ENCODE results near the gene PLA2G5.
A peak's percentile ranks its signal among the peaks of the same experiment; 100 is the strongest.

PLA2G5 gene

DNA sequence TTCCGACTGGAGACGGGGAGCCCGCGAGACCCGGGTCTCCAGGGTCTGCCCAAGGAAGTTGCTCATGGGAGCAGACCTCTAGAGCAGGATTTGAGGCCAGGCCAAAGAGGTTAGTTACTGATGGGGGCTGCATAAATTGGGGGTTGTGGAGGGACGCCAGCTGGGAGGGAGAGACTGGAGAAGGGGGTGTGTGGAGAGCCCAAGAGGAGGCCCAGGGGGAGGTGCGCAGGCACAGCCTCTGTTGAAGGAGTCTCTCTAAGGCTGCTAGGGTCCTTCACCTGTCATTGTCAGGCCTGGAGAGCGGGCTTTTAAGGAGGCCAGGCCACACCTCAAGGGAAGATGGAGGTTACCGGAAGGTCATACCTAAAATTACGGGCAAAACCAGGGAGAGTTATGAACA, 363 bp downstream of the PLA2G5 start:
- DNase-seq, result no peak

DNA sequence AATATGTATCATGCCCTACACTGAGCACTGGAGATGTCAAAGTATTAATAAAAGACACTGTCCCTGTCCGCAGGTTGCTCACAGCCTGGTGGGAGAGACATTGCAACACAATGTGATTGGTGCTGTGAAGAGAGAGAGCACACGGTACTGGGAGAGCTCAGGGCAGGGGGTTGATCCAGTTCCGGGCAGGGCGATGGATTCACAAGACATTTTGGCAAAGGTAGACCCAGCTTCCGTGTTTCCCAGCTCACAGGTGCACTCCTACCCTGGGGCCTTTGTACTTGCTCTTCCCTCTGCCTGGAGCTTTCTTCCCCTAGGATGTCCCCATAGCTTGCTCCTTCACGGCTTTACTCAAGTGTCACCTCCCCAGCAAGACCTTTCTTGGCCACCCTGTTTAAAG, 1.4 kb downstream of the PLA2G5 start:
- no peak for DNase-seq

DNA sequence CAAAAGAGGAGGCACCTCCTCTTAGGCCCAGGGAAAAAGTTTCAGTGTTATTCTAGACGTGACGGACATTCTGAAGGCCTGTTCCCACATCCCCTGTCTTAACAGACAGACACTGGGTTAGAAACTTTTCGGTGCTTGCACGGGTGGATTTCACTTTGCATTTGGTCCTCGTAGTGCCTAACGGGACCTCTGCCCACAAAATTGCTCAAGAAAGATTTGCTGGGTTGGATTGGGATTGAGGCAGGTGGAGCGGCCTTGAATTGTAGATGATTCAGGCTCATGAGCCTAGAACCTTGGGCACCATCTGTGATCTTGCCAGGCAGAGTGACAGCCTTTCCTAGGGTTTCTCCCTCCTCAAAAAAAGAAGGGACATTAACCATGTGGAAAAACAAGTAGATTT, 2.8 kb downstream of the PLA2G5 start:
- DNase-seq, result no peak

DNA sequence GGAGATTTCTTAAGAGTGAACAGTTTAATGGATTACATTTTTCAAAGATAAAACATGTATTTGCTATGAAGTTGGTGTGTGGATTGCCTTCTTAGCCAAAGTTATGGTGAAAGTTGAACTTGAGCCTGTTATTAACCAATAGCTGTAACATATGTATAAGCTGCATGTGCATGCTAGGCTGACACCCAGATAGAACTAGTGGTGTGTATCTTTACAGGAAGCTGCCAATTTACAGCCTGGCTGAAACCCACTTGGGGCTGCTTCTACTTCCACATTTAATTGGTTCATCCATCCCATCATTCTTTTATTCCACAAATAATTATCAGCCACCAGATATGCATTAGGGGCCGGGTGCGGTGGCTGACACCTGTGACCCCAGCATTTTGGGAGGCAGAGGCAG, 3.3 kb downstream of the PLA2G5 start:
- DNase-seq, result no peak

DNA sequence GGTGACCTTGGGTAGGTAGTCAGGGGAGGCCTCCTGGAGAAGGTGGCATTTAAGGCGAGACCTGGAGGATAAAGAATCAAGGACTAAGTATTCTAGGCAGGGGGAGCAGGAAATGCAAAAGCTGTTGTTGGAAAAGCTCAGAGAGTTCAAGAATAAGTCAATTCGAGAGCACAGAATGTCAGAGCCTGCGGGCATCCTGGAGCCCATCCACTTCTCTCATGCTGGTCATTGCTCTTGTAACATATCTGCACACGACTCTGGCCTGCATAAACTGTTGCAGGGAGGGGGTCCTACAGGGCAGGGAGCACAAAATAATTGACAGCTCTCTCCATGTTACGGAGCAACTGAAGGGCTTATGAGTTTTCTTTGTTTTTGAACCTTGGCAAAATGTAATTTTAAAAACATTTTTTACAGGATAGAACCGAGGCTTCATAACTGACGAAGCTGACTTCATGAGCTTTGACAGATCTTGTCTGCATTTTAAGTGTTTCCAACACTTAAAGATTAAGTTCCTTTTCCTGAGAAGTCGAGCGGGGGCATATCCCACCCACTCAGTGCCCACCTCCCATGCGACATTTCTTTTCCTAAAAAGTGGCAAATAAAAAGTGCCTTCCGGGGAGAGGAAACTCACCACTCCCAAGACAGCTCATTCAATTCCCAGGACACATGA, 4.2 kb downstream of the PLA2G5 start:
- no peak for DNase-seq

DNA sequence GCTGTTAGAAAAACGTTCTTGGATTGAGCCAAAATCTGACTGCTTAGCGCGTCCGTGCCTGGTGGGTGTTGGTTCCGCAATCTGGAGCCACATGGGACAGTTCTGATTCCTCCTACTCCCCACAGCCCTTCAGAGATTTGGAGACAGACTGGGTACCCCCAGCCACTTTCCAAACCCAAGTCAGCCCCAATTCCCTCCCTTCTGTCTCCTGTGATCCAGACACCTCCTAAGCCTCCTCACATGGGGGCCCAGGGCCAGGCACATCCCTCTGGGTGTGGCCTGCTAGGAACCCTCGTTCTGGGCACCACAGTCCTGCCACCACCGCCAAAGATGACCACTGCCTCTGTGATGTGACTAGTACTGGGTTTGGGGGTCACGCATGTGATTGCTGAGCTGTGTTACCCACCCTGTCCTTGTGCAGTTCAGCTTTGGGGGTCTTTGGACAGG, 4.8 kb downstream of the PLA2G5 start:
- DNase-seq, result no peak

DNA sequence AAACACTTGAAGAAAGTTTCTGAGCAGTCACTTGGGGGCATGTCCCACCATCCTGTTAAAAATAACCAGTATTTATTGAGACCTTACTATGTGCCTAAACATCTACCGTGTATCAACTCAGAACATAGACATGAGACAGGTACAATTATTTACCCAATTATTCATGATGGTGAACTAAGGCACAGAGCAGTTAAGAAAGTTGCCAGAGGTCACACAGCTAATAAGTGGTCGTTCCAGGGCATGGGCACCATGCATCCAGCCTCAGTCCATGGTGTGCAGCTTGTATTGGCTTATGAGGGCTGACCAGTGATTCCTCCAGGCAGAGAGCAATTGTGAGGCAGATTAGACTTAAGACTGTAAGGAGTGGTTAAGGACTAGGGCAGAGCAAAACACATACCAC, 5.4 kb downstream of the PLA2G5 start:
- DNase-seq, result no peak

DNA sequence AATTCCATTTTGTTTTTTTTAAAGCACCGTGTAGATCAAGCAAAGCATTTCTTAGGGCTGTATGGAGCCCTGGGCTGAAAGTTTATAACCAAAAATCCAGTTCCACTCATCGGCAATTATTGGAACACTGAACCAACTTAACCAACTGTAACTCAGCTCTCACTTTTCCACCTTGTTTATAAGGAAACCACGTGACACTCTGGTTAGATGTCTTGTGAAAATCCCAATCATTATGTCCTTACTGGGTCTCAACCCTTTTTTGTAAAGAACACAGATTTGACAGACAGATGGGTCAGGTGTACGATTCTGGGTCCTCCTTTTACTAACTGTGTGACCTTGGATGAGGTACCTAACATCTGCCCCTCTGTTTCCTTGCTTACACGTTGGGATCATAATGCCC, 6.2 kb downstream of the PLA2G5 start:
- DNase-seq, result no peak

DNA sequence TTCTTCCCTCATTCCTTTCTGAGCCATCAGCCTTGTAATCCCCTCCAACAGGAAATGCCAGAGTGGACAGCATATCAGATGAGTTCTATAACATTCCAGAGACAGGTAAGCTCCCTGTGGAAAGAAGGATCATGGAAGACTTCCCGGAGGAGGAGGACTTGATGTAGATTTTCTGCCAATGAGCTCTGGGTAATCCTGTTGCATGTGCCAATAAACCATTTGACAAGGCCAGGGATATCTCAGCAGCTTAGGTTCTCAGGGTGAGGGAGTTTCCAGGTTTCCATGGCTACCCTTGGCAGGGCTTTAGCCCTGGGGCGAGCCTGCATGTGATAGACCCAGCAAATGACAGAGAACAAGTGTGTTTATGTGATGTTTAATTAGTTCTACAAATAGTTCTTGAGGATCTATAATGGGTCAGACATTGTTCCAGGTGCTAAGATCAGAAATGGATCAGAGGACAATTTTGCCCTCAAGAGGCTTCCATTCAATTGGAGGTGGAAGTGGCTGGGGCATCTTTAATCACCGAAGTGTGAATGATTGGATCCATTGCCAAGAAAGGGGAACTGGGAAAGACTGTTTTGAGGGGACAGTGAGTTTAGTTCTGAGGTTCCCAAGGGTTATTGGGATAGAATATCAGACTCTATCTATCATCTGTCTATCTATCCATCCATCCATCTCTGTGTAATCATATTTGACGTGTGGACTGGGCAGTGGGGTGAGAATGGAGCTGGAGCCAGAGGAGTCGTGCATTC, 6.9 kb downstream of the PLA2G5 start:
- DNase-seq, result no peak

DNA sequence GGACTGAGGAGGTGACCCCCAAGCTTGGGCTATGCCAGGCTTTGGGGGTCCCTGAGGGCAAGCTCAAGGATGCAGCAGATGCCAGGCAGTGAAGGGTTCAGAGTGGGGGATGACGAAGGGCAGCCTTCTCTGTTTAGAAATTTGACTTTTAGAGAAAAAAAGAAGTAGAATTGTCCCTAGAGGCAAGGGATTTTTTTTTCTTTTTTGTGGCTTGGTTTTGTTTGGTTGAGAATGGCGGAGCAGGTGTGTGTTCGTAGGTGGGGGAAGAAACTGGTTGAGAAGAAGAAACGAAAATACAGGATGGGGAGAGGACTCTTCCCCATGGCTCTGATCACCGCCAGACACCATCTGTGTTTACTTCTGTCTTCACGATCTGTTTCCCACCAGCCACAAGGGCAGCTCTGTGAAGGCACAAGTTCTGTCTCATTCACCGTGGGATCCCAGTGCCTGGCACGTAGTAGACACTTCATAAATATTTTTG, 8.2 kb downstream of the PLA2G5 start:
- no peak for DNase-seq

DNA sequence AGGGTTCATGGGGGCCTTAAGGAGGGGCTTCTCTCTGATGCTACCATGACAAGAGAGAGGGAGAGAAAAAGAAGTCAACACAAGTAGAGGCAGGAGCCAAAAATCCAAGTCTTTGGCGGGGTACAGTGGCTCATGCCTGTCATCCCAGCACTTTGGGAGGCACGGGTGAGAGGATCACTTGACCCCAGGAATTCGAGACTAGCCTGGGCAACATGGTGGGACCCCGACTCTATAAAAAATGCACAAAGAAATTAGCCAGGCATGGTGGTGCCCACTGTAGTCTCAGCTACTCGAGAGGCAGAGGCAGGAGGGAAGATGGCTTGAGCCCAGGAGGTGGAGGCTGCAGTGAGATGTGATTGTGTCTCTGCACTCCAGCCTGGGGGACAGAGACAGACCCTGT, 8.7 kb downstream of the PLA2G5 start:
- DNase-seq, result no peak

DNA sequence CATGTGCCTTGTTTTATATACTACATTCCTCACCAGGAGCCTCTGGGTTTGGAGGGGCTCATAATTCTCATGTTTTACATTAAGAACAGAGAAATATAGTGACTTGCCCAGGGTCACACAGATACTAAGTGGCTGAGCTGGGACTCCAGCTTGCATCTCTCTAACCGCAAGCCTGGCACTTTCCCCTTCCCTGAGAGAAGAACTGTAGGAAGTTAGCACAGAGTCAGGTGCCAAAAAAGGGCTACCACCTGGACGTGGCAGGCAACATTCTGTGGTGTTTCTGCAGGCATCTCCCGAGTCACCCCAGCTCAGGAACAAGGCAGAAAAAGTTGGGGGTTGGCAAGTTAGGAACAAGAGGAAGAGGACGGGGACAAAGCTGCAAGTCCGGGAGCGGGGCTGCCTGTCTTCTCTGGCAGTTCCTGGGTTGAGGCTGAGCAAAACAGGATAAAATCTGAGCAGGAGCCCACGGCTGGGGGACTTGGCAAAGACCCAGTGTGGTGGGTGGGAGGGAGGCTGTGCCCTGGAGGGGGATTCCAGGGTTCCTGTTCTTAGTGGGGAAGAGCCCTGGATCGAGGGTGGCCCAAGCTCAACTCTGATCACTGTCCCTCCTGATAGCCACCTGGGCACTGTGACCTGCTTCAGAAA, 9.8 kb downstream of the PLA2G5 start:
- DNase-seq, result no peak

DNA sequence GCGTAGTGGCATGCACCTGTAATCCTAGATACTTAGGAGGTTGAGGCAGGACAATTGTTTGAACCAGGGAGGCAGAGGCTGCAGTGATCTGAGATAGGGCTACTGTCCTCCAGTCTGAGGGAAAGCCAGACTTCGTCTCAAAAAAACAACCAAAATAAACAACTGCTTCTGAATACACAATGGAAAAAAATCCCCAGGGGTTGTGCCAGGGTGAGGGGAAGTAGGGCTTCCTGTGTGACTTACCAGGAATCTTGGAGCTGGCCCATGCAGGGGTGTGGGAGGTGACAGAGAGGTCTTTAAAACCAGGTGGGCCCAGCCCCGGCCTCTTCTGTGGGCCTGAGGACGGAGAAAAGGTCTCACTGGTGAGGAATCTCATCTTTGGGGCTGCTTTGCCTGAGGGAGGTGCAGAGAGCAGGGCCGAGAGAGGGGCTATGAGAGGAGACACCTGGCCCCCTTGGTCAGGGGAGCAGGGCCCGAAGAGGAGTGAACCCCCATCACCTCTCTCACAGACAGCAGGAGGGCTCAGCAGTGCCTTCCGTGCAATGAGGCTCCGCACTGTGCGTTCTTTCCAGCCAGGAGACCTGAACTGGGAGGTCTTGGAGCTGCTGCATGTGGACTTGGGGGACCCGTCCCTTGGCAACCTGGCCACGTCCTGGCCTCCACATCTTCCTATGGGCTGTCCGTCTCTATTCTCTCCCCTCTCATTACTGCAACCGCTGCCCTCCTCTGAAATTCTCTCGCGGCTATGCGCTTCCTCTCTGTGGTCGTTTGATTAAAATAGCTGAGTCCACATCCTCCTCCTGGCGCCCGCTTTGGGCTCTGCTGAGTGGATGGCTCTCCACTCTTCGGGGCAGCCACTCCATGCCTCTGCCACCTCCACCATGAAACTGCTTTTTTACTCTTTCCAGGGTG, 10.7 kb downstream of the PLA2G5 start:
- DNase-seq, result peak; percentile 8

DNA sequence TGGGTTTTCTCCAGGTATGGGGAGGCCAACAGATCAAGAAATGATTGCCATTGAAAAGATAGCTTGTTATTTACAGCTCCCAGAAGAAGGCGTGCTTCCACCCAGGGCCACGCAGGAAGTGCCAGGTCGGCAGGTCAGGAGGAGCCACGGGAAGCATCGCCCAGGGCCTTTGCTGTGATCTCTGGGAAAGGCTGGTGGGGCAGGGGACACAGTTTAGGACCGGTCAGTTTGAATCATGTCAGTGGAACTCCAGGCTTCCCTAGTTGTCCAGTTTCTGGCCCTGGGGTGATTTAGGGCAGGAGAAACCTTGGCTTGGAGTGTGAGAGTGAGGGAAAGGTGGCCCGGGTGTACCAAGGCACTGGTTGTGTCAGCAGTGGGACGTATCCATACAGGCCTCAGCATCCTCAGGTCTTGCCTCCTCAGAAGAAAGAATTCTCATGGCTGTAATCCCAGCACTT, 11.4 kb downstream of the PLA2G5 start:
- DNase-seq, result no peak

DNA sequence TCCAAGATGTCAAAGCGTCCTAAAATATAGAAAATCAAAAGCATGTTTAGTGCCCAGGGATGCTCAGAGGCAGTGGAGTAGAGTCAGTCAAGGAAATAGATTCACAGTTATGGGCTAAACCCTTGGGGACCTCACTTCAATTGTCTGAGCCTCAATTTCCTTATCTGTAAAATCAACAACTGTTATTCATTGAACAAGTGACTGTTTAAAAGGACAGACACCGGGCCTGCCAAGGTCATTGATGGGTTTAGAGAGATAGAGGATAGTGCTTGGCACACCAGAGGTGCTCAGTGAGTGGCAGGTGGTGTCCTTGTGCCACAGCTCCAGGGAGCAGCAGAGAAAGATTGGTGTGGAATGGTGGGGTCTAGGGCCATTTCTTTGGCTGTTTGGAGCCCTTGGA, 12.8 kb downstream of the PLA2G5 start:
- no peak for DNase-seq

DNA sequence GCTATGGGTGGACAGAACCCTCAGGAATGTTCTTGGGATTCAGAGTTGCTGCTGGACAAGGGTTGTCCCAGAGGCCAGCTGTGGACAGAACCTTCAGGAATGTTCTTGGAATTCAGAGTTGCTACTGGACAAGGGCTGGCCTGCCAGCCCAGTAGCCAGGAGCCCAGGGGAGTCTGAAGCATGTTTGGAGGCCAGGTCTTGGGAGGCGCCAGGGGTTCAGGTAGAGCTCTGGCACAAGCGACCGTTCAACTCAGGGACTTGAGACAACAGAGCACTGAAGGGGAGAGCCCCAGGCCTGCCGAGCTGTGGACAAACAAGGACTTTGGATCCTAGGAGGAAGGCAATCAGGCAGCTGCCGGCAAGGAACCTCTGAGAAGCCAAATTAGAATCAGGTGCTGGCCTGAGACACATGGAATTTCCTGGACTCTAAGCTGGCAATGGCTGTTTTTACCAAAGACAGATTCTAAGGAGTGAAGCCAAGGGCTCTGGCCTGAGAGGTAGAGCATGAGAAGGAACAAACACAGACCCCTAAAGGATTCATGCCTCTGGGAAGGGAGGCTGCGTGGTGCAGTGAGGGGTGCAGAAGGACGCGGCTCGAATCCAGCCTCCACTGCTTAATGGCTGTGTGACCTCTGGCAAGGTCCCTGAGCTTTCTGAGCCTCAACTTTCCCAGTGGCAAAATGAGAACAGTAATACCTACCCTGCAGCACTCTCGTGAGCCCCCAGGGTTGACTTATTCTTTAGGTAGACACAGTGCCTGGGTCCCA, 13.4 kb downstream of the PLA2G5 start:
- no peak for DNase-seq

DNA sequence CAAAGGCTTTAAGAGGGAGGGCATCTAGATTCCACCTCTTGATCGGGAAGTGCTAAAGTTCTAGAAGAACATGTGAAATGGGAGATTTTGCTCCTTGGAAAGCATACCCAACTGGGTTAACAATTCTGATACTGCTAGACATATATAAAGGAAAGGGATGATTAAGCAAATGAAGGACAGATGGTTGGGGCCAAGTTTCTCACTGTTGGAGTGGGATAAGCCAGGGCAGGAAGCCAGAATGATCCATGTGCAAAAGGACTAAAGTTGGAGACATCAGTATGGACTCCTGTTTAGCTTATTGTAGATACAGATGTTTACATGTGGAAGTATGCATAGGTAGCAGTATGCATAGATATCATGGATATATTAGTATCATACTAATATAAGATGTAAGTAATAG, 16.8 kb downstream of the PLA2G5 start:
- no peak for DNase-seq

DNA sequence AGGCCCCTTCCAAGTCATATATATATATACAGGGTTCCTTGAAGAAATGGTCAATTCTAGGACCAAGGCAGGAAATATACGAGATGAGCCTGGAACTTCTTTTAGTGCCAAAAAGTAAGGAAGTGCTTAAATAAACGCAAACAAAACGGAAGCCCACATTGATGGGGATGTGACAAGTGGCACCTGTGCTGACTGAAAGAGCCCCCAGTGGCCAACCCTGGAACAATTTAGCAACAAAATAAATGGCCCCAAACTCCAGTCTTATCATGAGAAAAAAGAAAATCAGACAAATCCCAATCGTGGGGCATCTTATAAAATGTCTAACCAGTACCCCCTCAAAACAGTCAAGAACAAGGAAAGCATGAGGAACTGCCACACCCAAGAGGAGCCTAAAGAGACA, 17.7 kb downstream of the PLA2G5 start:
- DNase-seq, result no peak

DNA sequence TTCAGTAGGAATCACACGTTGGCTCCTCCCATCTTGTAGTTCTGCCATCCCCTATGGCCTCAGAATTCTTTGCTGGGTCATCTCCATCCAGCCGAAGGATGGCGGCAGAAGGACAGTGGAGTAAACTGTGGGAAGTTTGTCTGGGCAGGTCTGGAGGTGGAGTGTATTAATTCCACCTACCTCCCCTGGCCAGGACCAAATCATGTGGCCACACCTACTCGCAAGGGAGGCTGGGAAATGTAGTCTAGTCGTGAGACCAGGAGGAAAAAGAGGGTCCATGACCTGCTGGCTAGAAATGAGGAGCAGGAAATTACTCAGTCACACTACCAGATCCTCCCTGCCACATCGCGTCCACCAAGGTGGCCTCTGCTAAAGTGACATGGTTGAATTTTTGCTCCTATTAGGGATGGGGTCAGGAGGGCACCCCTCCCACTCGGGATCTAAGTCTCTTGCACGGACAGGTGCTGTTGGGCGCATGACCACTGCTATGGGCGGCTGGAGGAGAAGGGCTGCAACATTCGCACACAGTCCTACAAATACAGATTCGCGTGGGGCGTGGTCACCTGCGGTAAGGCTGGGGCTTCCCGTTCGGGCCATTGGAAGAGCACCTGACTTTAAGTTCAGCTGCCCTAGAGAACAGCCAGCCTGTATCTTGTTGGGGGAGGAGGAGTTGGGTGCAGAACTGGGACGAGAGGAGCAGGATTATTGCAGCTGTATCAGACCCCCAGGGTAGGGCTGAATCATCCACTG, 19.5 kb downstream of the PLA2G5 start:
- DNase-seq, result no peak

DNA sequence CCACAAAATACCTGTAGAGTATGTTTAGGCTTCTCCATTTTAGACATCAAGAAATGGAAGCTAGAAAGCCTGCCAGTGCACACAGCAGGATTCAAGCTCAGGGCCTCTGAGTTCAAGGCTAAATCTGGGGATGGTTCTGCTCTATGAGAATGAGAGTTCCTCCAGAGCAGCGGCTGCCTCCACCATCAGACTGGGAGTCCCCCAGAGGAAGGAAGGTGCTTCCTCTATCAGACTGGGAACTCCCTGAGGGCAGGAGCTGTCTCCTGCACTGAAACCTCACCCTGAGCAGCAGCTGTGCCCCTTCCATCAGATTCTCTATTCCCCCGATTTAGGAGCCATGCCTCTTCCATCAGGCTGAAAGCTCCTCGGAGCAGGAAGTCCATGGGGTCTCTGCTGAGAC, 20.1 kb downstream of the PLA2G5 start:
- no peak for DNase-seq

DNA sequence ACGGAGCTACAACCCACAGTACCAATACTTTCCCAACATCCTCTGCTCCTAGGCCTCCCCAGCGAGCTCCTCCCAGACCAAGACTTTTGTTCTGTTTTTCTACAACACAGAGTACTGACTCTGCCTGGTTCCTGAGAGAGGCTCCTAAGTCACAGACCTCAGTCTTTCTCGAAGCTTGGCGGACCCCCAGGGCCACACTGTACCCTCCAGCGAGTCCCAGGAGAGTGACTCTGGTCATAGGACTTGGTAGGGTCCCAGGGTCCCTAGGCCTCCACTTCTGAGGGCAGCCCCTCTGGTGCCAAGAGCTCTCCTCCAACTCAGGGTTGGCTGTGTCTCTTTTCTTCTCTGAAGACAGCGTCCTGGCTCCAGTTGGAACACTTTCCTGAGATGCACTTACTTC, 20.6 kb downstream of the PLA2G5 start:
- no peak for DNase-seq
